K562 (cell line): Measurements from ENCODE around the gene HUS1. TPM values are rescaled to one million over a fixed set of nuclear protein-coding genes. Genes with fewer than 3 reads are reported as not detected.

Experiments
- HOMEZ ChIP-seq: fragments of 250-450 bp; sonication (Bioruptor Pico); IDR thresholded peaks from 2 replicates; pipeline ENCODE4 v1.4.0; 2020; ENCODE audit warnings: mild to moderate bottlenecking, moderate library complexity
- IRF9 ChIP-seq: fragments of 450-650 bp; IDR thresholded peaks from 2 replicates; pipeline ENCODE4 v1.6.1; 2016; ENCODE audit warnings: missing biosample characterization, missing genetic modification characterization
- KDM5B ChIP-seq: fragments of 200-600 bp; sonication (generic); IDR thresholded peaks from 2 replicates; pipeline ENCODE4 v1.6.1; 2012; ENCODE audit warnings: low read depth, mild to moderate bottlenecking, moderate library complexity, low read length, control low read depth, inconsistent platforms; ENCODE audit not compliant: insufficient replicate concordance
- NCOA2 ChIP-seq, 2 experiments: fragments of 450-650 bp; IDR thresholded peaks; 2 replicates each; pipeline ENCODE4 v1.6.1; 2018; ENCODE audit warnings: mild to moderate bottlenecking in 2 of 2, moderate library complexity in 1 of 2; ENCODE audit not compliant: partially characterized antibody in 2 of 2
- RFX1 ChIP-seq: fragments of 450-650 bp; IDR thresholded peaks from 2 replicates; pipeline ENCODE4 v1.6.1; 2016; ENCODE audit warnings: mild to moderate bottlenecking, moderate library complexity
- RNF2 ChIP-seq: sonication (generic); IDR thresholded peaks from 2 replicates; pipeline ENCODE4 v1.6.1; 2016
- USF1 ChIP-seq: sonication (generic); formaldehyde crosslinking; IDR thresholded peaks from 2 replicates; pipeline ENCODE4 v1.9.0; 2022; ENCODE audit warnings: mild to moderate bottlenecking, missing genetic modification reagents
- ZNF592 ChIP-seq: fragments of 450-650 bp; IDR thresholded peaks from 2 replicates; pipeline ENCODE4 v1.6.1; 2017; ENCODE audit warnings: antibody characterized with exemption, mild to moderate bottlenecking
- polyA plus RNA-seq, 8 experiments: library from polyadenylated mRNA; depleted of rRNA in 4 of 8; stranded (reverse) in 5 of 8; unstranded in 3 of 8; fragments of >200 nt; fragmentation: Nextera tagmentation in 2 of 8; fragmentation: Illumina TruSeq in 1 of 8; extraction: Ambion mirVana in 2 of 8; extraction: Trizol in 1 of 8; gene quantifications; 2 replicates each; pipeline versions ENCODE4 v1.2.1 to v1.2.3, GENCODE V29; 2011 to 2014; ENCODE audit warnings: inconsistent platforms in 1 of 8, missing spikeins in 1 of 8
- total RNA-seq, 7 experiments: library from RNA; depleted of rRNA in 6 of 7; stranded (reverse); fragments of >200 nt in 6 of 7; fragmentation: Illumina TruSeq in 2 of 7; extraction: Trizol in 2 of 7; gene quantifications; 2 replicates each; pipeline versions ENCODE4 v1.2.1 to v1.2.3, GENCODE V29; 2011 to 2021; ENCODE audit warnings: low replicate concordance in 1 of 7

The HUS1 gene
- total and polyA plus RNA-seq, 9 of the 15 experiments (the other 6 are each of a cell fraction or from before 2014, with no cell fraction given), result 11.5 to 27.0 (median 16.5) TPM

- TF ChIP-seq KDM5B (peak; percentile 83), NCOA2 (IDR thresholded peaks at IDR 0.05; ENCODE audit: partially characterized antibody in 2 of 2) (no peak), RFX1 (no peak), HOMEZ (no peak), RNF2 (no peak; the same call in none of the 2 replicates), IRF9 (tag) (no peak), USF1 (CRISPR knock-in tag) (peak; percentile 71), ZNF592 (no peak)
These were observed at the start of gene HUS1 (continued) for GRCh38 chr7:47979145-47979831.
